22Rv1 (cell line): Measurements from ENCODE around the gene ZNF391.

ENCODE experiments used
- ZFX ChIP-seq: fragments of 450-650 bp; IDR thresholded peaks from 2 replicates; pipeline ENCODE4 v1.6.1; 2017; ENCODE audit warnings: antibody characterized with exemption, borderline replicate concordance
- TF ChIP-seq, protein P1 (sequence below): fragments of 450-650 bp; IDR thresholded peaks from 2 replicates; pipeline ENCODE4 v1.5.1; 2017; ENCODE audit warnings: mild to moderate bottlenecking

GRCh38 chr6:27415898-27416297, 27.3 kb downstream of the ZNF391 start:
- TF ChIP-seq, protein P1, sequence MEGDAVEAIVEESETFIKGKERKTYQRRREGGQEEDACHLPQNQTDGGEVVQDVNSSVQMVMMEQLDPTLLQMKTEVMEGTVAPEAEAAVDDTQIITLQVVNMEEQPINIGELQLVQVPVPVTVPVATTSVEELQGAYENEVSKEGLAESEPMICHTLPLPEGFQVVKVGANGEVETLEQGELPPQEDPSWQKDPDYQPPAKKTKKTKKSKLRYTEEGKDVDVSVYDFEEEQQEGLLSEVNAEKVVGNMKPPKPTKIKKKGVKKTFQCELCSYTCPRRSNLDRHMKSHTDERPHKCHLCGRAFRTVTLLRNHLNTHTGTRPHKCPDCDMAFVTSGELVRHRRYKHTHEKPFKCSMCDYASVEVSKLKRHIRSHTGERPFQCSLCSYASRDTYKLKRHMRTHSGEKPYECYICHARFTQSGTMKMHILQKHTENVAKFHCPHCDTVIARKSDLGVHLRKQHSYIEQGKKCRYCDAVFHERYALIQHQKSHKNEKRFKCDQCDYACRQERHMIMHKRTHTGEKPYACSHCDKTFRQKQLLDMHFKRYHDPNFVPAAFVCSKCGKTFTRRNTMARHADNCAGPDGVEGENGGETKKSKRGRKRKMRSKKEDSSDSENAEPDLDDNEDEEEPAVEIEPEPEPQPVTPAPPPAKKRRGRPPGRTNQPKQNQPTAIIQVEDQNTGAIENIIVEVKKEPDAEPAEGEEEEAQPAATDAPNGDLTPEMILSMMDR, result no peak
- TF ChIP-seq ZFX, result no peak
